H1 (cell line): ENCODE data around the gene FOXP2. TPM values are rescaled to one million over a fixed set of nuclear protein-coding genes. Genes with fewer than 3 reads are reported as not detected.

Experiments
- KDM4A ChIP-seq: IDR thresholded peaks from one replicate; pipeline ENCODE4 v1.7.1; 2012; ENCODE audit warnings: low read depth, mild to moderate bottlenecking, moderate library complexity, low read length, inconsistent platforms; ENCODE audit not compliant: severe bottlenecking
- SP2 ChIP-seq: IDR thresholded peaks from 2 replicates; pipeline ENCODE4 v1.6.1; 2012; ENCODE audit warnings: mild to moderate bottlenecking, low read length, inconsistent platforms
- polyA plus RNA-seq, 7 experiments: library from polyadenylated mRNA; depleted of rRNA in 3 of 7; stranded (reverse) in 5 of 7; unstranded in 2 of 7; fragments of >200 nt in 5 of 7; fragments of 200-250 nt in 2 of 7; gene quantifications; 1 replicate in 5 of 7; 2 replicates in 1 of 7; 4 replicates in 1 of 7; pipeline versions ENCODE4 v1.2.1 to v1.2.3, GENCODE V29; 2011 to 2013; ENCODE audit warnings: missing spikeins in 2 of 7, mixed read lengths in 2 of 7
- total RNA-seq: library from RNA; stranded (reverse); fragmentation: NEBNext Ultra II Directional; extraction: Animal tissue kit (Norgen Biotek cat#: 25700); gene quantifications from 2 replicates; pipeline ENCODE4 v1.2.1, GENCODE V29; 2021
- TF ChIP-seq, protein P1 (sequence below): fragments of 300-600 bp; sonication (generic); IDR thresholded peaks from 2 replicates; pipeline ENCODE4 v1.7.1; 2012; ENCODE audit warnings: low read length, moderate library complexity, mild to moderate bottlenecking, inconsistent platforms; ENCODE audit not compliant: insufficient replicate concordance
- TF ChIP-seq, protein P2 (sequence below): IDR thresholded peaks from 2 replicates; pipeline ENCODE4 v1.6.1; 2012; ENCODE audit warnings: inconsistent platforms

The FOXP2 gene
- total and polyA plus RNA-seq, 2 of the 8 experiments (the other 6 are each of a cell fraction or from before 2014, with no cell fraction given) = 0.09 to 0.43 TPM

- TF ChIP-seq, protein P1, sequence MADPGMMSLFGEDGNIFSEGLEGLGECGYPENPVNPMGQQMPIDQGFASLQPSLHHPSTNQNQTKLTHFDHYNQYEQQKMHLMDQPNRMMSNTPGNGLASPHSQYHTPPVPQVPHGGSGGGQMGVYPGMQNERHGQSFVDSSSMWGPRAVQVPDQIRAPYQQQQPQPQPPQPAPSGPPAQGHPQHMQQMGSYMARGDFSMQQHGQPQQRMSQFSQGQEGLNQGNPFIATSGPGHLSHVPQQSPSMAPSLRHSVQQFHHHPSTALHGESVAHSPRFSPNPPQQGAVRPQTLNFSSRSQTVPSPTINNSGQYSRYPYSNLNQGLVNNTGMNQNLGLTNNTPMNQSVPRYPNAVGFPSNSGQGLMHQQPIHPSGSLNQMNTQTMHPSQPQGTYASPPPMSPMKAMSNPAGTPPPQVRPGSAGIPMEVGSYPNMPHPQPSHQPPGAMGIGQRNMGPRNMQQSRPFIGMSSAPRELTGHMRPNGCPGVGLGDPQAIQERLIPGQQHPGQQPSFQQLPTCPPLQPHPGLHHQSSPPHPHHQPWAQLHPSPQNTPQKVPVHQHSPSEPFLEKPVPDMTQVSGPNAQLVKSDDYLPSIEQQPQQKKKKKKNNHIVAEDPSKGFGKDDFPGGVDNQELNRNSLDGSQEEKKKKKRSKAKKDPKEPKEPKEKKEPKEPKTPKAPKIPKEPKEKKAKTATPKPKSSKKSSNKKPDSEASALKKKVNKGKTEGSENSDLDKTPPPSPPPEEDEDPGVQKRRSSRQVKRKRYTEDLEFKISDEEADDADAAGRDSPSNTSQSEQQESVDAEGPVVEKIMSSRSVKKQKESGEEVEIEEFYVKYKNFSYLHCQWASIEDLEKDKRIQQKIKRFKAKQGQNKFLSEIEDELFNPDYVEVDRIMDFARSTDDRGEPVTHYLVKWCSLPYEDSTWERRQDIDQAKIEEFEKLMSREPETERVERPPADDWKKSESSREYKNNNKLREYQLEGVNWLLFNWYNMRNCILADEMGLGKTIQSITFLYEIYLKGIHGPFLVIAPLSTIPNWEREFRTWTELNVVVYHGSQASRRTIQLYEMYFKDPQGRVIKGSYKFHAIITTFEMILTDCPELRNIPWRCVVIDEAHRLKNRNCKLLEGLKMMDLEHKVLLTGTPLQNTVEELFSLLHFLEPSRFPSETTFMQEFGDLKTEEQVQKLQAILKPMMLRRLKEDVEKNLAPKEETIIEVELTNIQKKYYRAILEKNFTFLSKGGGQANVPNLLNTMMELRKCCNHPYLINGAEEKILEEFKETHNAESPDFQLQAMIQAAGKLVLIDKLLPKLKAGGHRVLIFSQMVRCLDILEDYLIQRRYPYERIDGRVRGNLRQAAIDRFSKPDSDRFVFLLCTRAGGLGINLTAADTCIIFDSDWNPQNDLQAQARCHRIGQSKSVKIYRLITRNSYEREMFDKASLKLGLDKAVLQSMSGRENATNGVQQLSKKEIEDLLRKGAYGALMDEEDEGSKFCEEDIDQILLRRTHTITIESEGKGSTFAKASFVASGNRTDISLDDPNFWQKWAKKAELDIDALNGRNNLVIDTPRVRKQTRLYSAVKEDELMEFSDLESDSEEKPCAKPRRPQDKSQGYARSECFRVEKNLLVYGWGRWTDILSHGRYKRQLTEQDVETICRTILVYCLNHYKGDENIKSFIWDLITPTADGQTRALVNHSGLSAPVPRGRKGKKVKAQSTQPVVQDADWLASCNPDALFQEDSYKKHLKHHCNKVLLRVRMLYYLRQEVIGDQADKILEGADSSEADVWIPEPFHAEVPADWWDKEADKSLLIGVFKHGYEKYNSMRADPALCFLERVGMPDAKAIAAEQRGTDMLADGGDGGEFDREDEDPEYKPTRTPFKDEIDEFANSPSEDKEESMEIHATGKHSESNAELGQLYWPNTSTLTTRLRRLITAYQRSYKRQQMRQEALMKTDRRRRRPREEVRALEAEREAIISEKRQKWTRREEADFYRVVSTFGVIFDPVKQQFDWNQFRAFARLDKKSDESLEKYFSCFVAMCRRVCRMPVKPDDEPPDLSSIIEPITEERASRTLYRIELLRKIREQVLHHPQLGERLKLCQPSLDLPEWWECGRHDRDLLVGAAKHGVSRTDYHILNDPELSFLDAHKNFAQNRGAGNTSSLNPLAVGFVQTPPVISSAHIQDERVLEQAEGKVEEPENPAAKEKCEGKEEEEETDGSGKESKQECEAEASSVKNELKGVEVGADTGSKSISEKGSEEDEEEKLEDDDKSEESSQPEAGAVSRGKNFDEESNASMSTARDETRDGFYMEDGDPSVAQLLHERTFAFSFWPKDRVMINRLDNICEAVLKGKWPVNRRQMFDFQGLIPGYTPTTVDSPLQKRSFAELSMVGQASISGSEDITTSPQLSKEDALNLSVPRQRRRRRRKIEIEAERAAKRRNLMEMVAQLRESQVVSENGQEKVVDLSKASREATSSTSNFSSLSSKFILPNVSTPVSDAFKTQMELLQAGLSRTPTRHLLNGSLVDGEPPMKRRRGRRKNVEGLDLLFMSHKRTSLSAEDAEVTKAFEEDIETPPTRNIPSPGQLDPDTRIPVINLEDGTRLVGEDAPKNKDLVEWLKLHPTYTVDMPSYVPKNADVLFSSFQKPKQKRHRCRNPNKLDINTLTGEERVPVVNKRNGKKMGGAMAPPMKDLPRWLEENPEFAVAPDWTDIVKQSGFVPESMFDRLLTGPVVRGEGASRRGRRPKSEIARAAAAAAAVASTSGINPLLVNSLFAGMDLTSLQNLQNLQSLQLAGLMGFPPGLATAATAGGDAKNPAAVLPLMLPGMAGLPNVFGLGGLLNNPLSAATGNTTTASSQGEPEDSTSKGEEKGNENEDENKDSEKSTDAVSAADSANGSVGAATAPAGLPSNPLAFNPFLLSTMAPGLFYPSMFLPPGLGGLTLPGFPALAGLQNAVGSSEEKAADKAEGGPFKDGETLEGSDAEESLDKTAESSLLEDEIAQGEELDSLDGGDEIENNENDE = no peak
- TF ChIP-seq SP2 (no peak), KDM4A (no peak)
- TF ChIP-seq, protein P2, sequence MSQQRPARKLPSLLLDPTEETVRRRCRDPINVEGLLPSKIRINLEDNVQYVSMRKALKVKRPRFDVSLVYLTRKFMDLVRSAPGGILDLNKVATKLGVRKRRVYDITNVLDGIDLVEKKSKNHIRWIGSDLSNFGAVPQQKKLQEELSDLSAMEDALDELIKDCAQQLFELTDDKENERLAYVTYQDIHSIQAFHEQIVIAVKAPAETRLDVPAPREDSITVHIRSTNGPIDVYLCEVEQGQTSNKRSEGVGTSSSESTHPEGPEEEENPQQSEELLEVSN = no peak
These were observed 326.3 kb downstream of the FOXP2 start (continued) for GRCh38 chr7:114740941-114741340.
